GM18907 (cell line): Measurements from ENCODE around the gene JKAMP.

Experiments
- ATAC-seq: cut with Tn5 transposase; IDR thresholded peaks from one replicate; pipeline ENCODE4 v1.9.1; 2021; ENCODE audit warnings: mild to moderate bottlenecking, moderate library complexity; ENCODE audit not compliant: unreplicated experiment

The JKAMP gene

GRCh38 chr14:59480166-59480565 is 4.2 kb upstream of the JKAMP start:
- ATAC-seq, result no peak

DNA sequence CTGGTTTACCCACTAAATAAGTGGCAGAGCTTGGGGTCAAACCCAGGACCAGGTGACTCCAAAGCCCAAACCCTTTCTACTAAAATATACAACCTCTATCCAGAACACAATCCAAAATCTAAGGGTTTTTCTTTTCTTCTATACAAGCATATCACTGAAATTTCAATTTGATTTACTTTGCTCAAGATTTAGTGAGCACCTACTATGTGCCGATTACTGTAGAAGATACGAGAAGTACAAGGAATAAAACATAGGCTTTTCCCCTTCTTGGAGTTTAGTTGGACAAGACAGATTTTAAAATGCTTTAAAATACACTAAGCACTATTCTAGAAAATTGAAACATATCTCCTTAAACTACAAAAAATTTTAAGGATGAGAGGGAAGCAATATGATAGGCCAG is 2.9 kb upstream of the JKAMP start:
- no peak for ATAC-seq

GRCh38 chr14:59481871-59482540 is 2.3 kb upstream of the JKAMP start:
- no peak for ATAC-seq

- ATAC-seq, result no peak
These were observed 1.6 kb upstream of the JKAMP start for GRCh38 chr14:59482541-59483331.

DNA sequence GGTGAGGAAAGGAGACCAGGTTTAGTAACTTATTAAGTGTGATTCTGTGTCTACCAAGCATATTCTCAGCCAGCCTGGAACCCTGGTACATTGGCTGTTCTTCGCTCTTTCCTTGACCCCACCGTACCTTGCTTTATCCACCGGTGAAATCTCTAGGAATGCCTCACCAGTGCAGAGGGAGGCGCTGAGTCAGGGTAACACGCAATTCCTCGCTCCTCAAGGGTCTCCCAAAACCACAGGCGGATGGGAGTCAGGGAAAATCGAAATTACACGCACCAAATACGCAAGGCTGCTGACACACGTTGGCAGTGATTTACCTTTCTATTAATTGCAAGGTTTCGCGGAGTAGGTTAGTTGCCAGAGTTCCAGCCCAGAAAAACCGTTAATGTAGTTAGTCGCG is 954 bp upstream of the JKAMP start:
- ATAC-seq, result no peak

DNA sequence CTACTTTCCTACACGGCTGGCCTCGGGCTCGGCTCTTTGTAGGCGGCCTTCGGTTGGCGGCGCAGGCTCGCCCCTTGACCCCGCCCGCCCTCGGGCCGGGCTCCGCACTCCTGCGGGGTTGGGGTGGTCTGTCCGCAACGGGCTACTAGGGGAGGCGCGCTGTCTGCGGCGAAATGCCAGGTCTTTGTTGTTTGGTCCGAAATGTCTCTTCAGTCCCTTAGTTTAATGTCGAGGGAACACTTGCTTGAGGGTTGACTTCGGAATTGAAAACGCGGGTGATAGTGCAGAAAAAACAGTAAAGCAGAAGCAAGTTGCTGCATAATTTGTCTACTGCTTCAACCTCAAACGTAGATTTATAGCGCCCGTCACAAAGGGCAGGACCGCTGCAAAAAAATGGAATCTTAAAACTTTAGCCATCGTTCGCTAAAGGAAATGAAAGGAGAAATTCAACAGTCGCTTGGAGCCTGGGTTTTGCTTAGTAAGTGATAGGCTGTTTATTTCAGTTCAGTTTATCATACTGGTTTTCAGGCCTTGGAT is 390 bp downstream of the JKAMP start:
- peak; percentile 54 for ATAC-seq

- ATAC-seq, result no peak
These were observed 6.4 kb downstream of the JKAMP start for GRCh38 chr14:59490756-59491155.

DNA sequence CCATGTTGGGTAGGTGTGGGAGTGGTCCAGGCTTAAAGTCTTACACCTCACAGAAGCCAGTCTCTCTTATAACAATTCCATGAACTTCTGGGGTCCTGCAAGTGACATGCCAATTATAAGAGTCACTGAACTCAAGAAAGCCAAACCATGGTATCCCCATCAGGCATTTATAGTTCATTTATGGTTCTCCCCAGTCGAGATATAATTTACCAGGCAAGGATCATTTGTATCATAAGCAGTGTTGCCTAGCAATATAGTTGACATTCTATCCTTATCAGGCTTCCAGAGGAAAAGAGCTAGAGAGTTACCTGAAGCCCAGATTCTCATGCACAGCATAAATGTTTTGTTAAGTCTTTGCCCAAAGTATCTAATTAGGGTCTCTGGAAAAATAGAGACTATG is 8.1 kb downstream of the JKAMP start:
- ATAC-seq, result no peak

GRCh38 chr14:59500732-59501131 is 16.4 kb downstream of the JKAMP start:
- ATAC-seq, result no peak

GRCh38 chr14:59503256-59503655 is 18.9 kb downstream of the JKAMP start:
- ATAC-seq, result no peak

DNA sequence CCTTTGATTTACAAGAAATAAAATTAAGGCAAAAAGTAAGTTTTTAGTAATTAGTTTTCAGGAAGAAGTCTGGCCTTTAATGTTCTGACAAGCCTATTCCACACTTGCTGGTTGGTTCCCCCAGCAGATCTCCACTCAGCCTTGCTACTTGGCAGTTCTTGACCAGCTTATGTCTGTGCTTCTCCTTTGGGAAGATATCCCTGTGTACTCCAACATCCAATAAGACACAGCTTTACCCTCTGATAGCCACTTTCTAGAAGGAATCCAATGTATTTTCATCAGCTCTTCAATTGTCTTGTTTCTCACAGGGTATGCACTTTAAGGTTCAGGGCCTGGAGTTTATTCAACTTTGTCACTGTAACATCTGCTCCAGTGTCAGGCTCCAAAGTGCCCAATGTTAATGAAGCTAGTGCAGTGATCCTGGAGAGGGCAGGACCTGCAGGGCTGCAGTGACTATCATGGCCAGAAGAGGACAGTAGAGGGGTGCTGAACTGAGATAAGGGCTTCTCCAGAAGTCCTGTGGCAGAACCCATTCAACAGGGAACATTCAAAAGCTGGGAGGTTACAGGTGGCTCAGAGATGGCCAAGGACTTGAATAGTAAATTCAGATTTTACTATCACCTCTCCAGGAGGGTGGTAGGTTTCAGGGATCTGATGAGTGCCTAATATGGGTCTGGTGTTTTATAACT is 22.9 kb downstream of the JKAMP start:
- peak; percentile 91 for ATAC-seq

- ATAC-seq, result no peak
These were observed 23.4 kb downstream of the JKAMP start for GRCh38 chr14:59507752-59508103.

DNA sequence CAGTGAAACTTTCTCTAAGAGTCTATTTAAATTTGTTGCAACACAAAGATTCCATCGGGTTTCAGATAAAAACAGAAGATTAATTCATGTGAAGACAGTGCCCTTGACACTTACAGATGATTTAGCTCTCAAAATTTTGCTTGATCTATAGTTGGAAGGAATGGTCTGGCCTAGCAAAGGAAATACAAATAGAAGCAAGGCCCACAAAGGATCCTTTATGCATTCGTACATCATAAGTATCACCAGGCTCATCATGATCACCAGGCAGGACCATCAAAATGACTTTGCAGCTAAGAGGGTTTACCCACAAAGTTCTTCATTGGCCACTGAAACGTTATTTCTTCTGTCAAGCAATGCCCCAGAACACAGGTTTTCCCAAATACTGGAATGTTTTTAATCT is 24.8 kb downstream of the JKAMP start:
- ATAC-seq, result no peak

DNA sequence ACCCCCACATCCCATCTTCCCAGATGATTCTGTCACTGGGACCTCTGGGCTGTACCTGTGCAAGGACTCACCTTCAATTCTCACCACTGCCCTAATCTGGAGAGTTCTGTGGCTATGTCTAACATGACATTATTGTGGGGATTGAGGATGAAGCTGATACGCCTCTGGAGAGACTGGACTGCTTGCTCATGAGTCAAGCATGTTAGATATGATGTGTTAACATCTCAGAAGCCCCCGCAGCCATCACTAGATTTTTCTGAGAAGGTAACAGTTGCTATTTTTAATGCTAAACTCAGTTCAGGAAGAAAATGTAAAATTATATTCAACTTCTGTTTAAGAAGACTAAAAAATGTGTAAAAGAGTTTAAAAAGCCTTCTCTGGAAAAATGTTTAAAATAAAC is 25.7 kb downstream of the JKAMP start:
- no peak for ATAC-seq

- ATAC-seq, result no peak
These were observed 26.6 kb downstream of the JKAMP start for GRCh38 chr14:59510966-59511365.

GRCh38 chr14:59511916-59512575 is 27.7 kb downstream of the JKAMP start:
- no peak for ATAC-seq

- ATAC-seq, result no peak
These were observed 35.9 kb downstream of the JKAMP start for GRCh38 chr14:59520224-59520623.

DNA sequence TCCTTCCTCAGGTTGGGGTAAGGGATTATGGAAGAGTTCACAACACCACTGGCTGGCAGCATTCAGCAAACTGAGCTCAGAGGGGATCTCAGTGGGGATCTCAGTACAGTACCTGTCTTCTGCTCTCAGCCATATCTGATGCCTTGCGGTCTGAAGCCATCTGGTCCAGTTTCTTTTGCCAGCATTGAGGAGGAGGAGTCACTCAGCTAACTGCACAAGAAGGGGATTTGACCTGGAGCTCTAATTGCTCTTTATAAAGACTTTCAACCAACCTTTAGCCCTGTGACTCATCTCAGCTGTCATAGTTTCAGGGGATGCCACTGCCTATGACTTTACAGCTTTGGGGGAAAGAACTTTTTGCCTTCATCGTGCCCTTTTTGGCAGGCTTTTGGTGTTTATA is 44.9 kb downstream of the JKAMP start:
- no peak for ATAC-seq

- no peak for ATAC-seq
These were observed 46.0 kb downstream of the JKAMP start for GRCh38 chr14:59530349-59530748.

DNA sequence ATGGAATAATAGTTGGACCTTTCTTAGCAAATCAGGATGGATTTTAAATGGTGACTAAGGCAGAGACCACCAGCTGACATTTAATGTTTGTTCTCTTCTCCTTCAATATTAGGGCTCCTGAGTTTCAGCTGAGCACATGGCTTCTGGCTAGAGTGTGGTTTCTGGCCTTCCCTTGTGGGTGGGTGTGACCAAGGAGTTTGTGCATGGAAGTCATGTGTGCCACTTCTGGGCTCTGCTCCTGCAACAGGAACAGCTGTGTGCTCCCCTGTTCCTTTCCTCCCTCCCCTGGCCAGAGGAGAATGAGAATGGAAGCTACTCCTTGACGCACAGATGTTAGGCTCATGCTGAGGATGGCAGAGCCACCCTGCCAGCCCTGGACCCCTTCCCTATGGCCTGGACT is 48.1 kb downstream of the JKAMP start:
- no peak for ATAC-seq

- no peak for ATAC-seq
These were observed 50.2 kb downstream of the JKAMP start for GRCh38 chr14:59534361-59534987.
